ENCODE data around the gene SHC2.

DNA sequence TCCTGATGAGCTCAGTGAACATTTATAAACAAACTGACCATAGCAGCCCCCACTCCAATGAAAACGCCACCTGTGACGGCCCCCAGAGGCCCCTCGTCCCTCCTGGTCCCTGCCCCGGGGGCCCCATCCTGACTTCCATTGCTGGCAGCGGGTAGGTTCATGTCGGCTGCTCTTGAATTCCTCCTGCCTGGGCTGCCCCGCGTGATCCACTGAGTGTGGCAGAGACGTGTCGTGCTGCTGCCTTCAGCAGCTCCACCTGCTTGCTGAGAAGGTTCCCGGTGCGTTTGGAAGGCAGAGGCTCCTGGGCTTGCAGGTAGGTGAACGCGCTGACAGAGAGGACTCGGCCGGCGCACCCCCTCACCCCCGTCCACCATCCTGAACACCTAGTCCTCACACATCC is 63.5 kb downstream of the SHC2 start:
- TF ChIP-seq, protein P1, sequence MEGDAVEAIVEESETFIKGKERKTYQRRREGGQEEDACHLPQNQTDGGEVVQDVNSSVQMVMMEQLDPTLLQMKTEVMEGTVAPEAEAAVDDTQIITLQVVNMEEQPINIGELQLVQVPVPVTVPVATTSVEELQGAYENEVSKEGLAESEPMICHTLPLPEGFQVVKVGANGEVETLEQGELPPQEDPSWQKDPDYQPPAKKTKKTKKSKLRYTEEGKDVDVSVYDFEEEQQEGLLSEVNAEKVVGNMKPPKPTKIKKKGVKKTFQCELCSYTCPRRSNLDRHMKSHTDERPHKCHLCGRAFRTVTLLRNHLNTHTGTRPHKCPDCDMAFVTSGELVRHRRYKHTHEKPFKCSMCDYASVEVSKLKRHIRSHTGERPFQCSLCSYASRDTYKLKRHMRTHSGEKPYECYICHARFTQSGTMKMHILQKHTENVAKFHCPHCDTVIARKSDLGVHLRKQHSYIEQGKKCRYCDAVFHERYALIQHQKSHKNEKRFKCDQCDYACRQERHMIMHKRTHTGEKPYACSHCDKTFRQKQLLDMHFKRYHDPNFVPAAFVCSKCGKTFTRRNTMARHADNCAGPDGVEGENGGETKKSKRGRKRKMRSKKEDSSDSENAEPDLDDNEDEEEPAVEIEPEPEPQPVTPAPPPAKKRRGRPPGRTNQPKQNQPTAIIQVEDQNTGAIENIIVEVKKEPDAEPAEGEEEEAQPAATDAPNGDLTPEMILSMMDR (IDR thresholded peaks at IDR 0.05; ENCODE audit: insufficient read depth, low read depth, low read length): no peak
- TF ChIP-seq EZH2 (IDR thresholded peaks at IDR 0.05; ENCODE audit: insufficient read depth, low read length): no peak
